Measurements from ENCODE around the gene CD68. TPM values are rescaled to one million over a fixed set of nuclear protein-coding genes. Genes with fewer than 3 reads are reported as not detected.

CD68 gene
- total RNA-seq, result 37.4 and 40.5 TPM in 2 replicates

DNA sequence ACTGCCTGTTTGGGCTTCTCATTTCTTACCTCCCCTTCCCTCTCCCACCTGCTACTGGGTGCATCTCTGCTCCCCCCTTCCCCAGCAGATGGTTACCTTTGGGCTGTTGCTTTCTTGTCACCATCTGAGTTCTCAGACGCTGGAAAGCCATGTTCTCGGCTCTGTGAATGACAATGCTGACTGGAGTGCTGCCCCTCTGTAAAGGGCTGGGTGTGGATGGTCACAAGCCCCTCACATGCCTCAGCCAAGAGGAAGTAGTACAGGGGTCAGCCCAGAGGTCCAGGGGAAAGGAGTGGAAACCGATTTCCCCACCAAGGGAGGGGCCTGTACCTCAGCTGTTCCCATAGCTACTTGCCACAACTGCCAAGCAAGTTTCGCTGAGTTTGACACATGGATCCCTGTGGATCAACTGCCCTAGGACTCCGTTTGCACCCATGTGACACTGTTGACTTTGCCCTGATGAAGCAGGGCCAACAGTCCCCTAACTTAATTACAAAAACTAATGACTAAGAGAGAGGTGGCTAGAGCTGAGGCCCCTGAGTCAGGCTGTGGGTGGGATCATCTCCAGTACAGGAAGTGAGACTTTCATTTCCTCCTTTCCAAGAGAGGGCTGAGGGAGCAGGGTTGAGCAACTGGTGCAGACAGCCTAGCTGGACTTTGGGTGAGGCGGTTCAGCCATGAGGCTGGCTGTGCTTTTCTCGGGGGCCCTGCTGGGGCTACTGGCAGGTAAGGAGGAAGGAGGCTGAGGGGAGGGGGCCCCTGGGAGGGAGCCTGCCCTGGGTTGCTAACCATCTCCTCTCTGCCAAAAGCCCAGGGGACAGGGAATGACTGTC lies at the start of gene CD68:
Gene CD68 (plus strand): TSS at position 638 of the 833 bp plus-strand sequence. CDS start 40 bp downstream, at position 678.

GRCh38 chr17:7548585-7549400 lies 30.6 kb upstream of the CD68 start, which contains the start of gene TNFSF12:
Gene TNFSF12 (plus strand): TSS chr17:7549058. CDS start chr17:7549154, 96 bp downstream.

GRCh38 chr17:7558544-7559319 lies 20.7 kb upstream of the CD68 start, which contains the start of gene TNFSF13:
Gene TNFSF13 (plus strand): TSS chr17:7558750. CDS start chr17:7559040, 290 bp downstream.

DNA sequence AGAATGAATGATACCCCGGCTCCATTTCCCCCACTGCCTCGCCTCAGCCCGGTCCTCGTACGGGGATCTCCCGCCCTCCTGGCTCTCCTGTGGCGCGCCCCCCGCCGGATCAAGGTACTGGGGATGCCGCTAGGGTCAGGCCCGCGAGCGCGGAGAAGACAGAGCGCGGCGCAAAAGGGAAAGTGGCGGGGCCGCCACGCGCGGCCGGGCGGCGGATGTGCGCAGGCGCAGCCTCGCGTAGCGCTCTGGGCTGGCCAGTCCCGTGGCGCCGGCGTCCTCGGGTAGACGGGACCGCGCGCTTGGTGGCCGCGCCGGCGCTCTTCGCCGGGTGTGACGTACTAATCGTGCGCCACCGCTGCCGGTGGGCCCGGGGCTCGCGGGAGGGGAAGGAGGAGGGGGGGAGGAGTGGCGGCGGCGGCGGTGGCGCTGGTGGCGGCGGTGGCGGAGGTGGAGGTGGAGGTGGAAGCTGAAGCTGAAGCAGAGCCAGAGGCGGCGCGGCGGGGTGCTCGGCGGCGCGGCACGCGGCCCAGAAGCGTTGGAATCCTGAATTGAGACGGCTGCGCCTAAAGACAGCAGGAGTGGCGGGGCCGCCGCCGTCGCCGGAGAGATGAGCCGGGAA lies 17.7 kb upstream of the CD68 start, which contains the start of gene SENP3:
Gene SENP3 (plus strand): TSS at position 331 of the 619 bp plus-strand sequence. CDS start 1,158 bp downstream, outside the sequence.

GRCh38 chr17:7583253-7584109 lies 4.0 kb downstream of the CD68 start, which contains the start of gene MPDU1:
Gene MPDU1 (plus strand): TSS chr17:7583852. CDS start chr17:7583863, 11 bp downstream.

DNA sequence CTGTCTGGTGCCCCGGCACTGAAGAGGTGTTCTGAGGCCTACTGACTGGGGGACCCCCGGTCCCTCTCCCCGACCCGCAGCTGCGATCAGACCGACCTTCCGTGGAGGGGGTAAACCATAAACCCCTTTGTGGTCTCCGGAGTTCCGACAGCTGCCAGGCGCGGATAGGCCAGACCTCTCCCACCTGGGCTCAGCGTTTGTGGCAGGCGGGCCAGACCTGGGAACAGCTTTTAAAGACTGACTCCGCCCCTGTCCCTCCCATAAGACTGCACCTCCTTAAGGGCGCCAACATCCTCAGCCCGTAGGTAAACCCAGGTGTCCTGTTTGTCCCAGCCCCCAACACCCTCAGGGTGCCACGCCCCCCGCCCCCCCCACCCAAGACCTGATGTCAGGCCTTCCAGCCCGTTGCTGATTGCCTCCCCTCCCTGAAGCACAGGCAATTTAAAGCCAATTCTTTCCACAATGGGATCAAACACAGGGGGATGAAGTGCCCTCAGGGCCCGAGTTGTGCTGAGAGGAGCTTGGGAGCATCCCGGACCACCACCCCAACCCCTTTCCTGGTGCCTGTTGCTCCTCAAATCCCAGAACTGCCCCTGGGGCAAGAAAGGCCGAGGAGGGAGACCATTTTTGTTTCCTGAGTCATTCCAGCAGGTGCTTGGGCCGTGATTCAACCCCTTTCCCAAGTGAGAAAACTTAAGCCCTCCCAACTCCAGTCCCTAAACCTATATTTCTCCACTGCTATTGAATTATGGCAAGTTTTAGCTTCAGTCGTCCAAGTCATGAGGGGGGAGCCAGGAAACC lies 10.7 kb downstream of the CD68 start, which contains the start of gene SOX15:
Gene SOX15 (minus strand): TSS at position 204 of the 801 bp plus-strand sequence. CDS start 418 bp downstream, outside the sequence.

GRCh38 chr17:7614425-7615264 lies 35.2 kb downstream of the CD68 start, which contains the start of gene FXR2:
Gene FXR2 (minus strand): TSS chr17:7614897. CDS start chr17:7614532, 365 bp downstream.

DNA sequence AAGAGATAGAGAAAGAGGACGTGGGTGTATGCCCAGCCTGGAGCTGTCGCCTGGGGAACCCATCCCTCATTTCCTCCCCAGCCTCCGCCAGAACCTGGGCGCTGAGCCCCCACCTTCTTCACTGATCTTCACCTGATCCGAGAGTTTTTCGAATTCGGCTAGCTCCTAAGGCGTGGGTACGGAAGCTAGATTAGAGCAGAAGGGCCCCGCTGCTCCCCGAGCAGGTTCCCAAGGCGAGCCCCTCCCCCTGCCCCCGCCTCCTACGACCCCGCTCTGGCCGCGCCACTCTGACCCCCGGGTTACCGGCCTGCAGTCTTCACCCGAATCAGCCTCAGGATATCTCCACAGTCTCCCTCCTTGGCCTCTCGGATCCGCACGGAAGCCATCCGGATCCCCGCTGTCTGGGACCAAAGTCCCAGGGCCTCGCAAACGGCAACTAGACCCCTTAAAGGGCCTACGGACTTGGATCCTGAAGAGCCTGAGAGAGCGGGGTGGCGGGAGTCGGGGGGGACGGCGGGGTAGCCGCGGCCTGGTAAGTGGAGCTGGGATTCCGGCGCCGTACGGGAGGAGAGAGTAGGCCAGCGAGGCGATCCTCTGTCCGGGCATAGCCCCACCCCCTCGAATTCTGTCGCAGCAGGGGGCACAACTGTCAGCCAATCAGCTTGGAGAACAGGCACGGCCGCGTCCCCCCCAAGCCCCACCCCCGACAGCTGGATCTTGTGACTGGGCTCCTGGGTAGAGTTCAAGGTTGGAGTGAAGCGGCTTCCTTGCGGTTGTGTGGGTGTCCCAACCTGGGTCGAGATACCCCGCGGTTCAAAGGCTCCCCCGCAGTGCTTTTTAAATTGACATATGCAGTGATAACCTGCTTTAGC lies 48.0 kb downstream of the CD68 start, which contains the start of gene SAT2:
Gene SAT2 (minus strand): TSS at position 572 of the 872 bp plus-strand sequence. CDS start 186 bp downstream, at position 386.

DNA sequence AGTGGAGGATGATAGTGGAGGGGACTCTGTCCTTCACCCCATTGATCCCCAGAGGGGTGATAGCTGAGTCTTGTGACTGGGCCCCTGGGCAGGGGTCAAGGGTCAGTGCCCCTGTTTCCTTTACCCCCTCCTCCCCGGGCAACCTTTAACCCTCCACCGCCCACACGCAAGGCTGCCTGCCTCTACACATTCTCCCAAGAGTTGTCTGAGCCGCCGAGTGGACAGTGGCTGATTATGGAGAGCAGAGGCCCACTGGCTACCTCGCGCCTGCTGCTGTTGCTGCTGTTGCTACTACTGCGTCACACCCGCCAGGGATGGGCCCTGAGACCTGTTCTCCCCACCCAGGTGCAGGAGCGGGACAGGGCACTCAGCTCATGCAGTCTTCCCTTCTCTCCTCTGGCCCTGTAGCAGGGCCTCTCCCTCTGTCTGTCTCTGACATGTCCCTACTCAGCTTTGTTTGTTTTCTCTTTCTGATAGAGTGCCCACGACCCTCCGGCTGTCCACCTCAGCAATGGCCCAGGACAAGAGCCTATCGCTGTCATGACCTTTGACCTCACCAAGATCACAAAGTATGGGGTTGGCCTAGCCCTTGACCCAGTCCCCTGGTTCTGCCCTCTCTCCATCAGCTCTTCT lies 50.6 kb downstream of the CD68 start, which contains the start of gene SHBG:
Gene SHBG (plus strand): TSS at position 197 of the 633 bp plus-strand sequence. CDS start 38 bp downstream, at position 235.

Other genes starting within 250 kb of the CD68 start
- 1.5 and 2.7 TPM in 2 replicates for gene ACAP1, start 243.1 kb upstream of the CD68 start, total RNA-seq
- gene KCTD11, start 227.5 kb upstream of the CD68 start, total RNA-seq, result 11.4 and 17.8 TPM in 2 replicates
- 0.13 TPM in 1 of 2 replicates, not detected in the other for gene TMEM95, start 224.5 kb upstream of the CD68 start, total RNA-seq
- gene TNK1, start 198.5 kb upstream of the CD68 start, total RNA-seq, result 0.65 and 2.2 TPM in 2 replicates
- 60.1 and 62.8 TPM in 2 replicates for gene PLSCR3, start 185.1 kb upstream of the CD68 start, total RNA-seq
- gene TMEM256, start 175.5 kb upstream of the CD68 start, total RNA-seq, result 130 and 211 TPM in 2 replicates
- gene NLGN2, start 171.8 kb upstream of the CD68 start, total RNA-seq, result 18.5 and 38.1 TPM in 2 replicates
- not detected in 2 replicates for gene SPEM1, start 159.3 kb upstream of the CD68 start, total RNA-seq
- gene SPEM2, start 154.0 kb upstream of the CD68 start, total RNA-seq, result not detected in 2 replicates
- gene SPEM3, start 150.8 kb upstream of the CD68 start, total RNA-seq, result not detected in 2 replicates
- gene TMEM102, start 144.2 kb upstream of the CD68 start, total RNA-seq, result 3.8 and 8.9 TPM in 2 replicates
- gene FGF11, start 140.1 kb upstream of the CD68 start, total RNA-seq, result 2.1 and 7.3 TPM in 2 replicates
- 5.2 and 11.9 TPM in 2 replicates for gene CHRNB1, start 134.6 kb upstream of the CD68 start, total RNA-seq
- gene ZBTB4, start 100.0 kb upstream of the CD68 start, total RNA-seq, result 24.3 and 39.0 TPM in 2 replicates
- gene SLC35G6, start 98.2 kb upstream of the CD68 start, total RNA-seq, result not detected in 2 replicates
- 55.6 and 62.1 TPM in 2 replicates for gene POLR2A, start 95.3 kb upstream of the CD68 start, total RNA-seq
- gene TNFSF12, start 30.6 kb upstream of the CD68 start, total RNA-seq, result 16.0 and 20.4 TPM in 2 replicates
- 4.1 and 4.9 TPM in 2 replicates for gene TNFSF13, start 20.9 kb upstream of the CD68 start, total RNA-seq
- 62.5 and 73.4 TPM in 2 replicates for gene SENP3, start 17.7 kb upstream of the CD68 start, total RNA-seq
- 202 and 249 TPM in 2 replicates for gene MPDU1, start 4.2 kb downstream of the CD68 start, total RNA-seq
- gene SOX15, start 10.5 kb downstream of the CD68 start, total RNA-seq, result 0.52 and 2.8 TPM in 2 replicates
- gene FXR2, start 35.3 kb downstream of the CD68 start, total RNA-seq, result 24.8 and 37.5 TPM in 2 replicates
- gene SAT2, start 48.2 kb downstream of the CD68 start, total RNA-seq, result 26.6 and 100 TPM in 2 replicates
- 0.26 and 1.4 TPM in 2 replicates for gene SHBG, start 50.5 kb downstream of the CD68 start, total RNA-seq
- 1.0 TPM in 1 of 2 replicates, not detected in the other for gene ATP1B2, start 71.3 kb downstream of the CD68 start, total RNA-seq
- 55.3 and 73.2 TPM in 2 replicates for gene TP53, start 107.9 kb downstream of the CD68 start, total RNA-seq
- gene WRAP53, start 108.8 kb downstream of the CD68 start, total RNA-seq, result 6.7 and 14.0 TPM in 2 replicates
- gene EFNB3, start 125.6 kb downstream of the CD68 start, total RNA-seq, result 1.6 and 8.7 TPM in 2 replicates
- under 0.01 and 0.16 TPM in 2 replicates for gene DNAH2, start 138.1 kb downstream of the CD68 start, total RNA-seq